NT2/D1 (cell line): Measurements from ENCODE around the gene UBE2K.

ENCODE experiments used
- SUZ12 ChIP-seq: IDR thresholded peaks from 2 replicates; pipeline ENCODE4 v1.6.1; 2011; ENCODE audit not compliant: insufficient read length, insufficient read depth; ENCODE audit errors: extremely low read depth
- YY1 ChIP-seq: IDR thresholded peaks from 2 replicates; pipeline ENCODE4 v1.6.1; 2011; ENCODE audit not compliant: insufficient read length, insufficient read depth
- ZNF274 ChIP-seq: IDR thresholded peaks from 2 replicates; pipeline ENCODE4 v1.6.1; 2011; ENCODE audit warnings: mild to moderate bottlenecking, low read depth, low read length

DNA sequence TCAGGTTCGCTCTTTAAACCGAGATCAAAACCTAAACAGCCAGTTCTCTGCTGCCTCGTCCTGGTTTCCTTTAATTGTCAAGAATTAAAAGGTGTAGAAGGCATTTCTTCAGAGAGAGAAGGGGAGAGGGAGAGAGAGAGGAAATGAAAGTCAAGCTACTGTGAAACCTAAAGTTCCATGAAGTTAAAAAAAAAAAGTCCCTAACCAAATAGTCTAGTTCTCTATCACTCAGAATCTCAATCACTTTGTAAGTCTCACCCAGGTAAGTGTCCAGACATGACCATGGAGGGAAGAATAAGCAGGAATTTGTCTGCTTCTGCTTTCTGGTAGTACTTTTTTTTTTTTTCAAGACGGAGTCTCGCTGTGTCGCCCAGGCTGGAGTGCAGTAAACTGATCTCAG lies 40.5 kb upstream of the UBE2K start:
- TF ChIP-seq ZNF274 (no peak), YY1 (no peak), SUZ12 (no peak)
